Measurements from ENCODE around the gene WDR54.

GRCh38 chr2:74471332-74472065, 50.0 kb downstream of the WDR54 start:
- TF ChIP-seq POLR2A (IDR thresholded peaks at IDR 0.05), result no peak
- TF ChIP-seq CTCF (IDR thresholded peaks at IDR 0.05), result no peak

Measured in adrenal gland (tissue), 5 donors.